ENCODE data around the gene IGDCC3.

DNA sequence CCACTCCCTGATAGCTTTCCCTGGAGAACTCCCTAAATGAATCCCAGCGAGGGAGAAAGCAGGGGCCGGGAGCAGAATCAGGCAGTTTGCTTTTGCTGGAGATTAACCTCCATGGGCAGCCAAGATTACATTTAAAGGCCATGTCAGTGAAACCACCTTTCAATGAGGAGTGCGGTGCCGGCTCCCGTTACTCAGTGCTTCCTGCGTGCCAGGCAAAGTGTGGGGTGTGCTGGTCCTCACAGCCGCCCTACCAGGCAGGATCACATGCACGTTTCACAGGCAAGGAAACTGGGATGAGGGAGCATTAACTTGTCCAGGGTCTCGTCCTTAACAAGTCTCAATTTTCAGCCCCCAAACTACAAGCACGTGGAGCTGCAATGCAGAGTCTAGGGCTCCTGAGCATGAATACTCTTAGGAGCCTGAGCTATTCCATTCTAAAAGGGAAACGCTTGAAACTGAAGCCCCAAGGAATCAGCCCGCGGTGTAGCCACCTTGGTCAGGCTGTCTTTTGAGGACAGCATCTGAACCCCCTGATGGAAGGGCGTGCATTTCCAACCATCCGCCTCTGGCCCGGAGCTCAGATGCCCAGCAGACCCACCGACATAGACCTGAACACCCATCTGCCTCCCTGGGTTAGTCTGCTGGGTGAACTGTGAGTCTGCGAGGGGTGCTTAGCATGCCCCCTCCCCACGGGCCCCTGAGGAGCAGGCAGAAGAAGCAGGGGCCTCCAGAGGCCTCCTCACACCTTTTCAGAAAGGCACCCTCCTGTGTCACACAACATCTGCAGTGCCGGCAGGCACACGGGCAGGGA, 5.6 kb downstream of the IGDCC3 start:
- TF ChIP-seq, protein P1, sequence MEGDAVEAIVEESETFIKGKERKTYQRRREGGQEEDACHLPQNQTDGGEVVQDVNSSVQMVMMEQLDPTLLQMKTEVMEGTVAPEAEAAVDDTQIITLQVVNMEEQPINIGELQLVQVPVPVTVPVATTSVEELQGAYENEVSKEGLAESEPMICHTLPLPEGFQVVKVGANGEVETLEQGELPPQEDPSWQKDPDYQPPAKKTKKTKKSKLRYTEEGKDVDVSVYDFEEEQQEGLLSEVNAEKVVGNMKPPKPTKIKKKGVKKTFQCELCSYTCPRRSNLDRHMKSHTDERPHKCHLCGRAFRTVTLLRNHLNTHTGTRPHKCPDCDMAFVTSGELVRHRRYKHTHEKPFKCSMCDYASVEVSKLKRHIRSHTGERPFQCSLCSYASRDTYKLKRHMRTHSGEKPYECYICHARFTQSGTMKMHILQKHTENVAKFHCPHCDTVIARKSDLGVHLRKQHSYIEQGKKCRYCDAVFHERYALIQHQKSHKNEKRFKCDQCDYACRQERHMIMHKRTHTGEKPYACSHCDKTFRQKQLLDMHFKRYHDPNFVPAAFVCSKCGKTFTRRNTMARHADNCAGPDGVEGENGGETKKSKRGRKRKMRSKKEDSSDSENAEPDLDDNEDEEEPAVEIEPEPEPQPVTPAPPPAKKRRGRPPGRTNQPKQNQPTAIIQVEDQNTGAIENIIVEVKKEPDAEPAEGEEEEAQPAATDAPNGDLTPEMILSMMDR (IDR thresholded peaks at IDR 0.05): no peak
- no peak for TF ChIP-seq EZH2 (IDR thresholded peaks at IDR 0.05; ENCODE audit: borderline replicate concordance, insufficient read depth, low read depth, low read length, poor library complexity, severe bottlenecking)
